Endothelial cell (in vitro differentiated cells): ENCODE results near the gene VEGFC. TPM values are rescaled to one million over a fixed set of nuclear protein-coding genes. Genes with fewer than 3 reads are reported as not detected.

ENCODE experiments used
- DNase-seq: peaks from one replicate; pipeline ENCODE4 v3.0.0; 2021; ENCODE audit warnings: low spot score
- H3K27ac Mint-ChIP-seq: one replicate; pipeline ENCODE4 v1.8.0; 2021; ENCODE audit warnings: mixed read lengths, inconsistent platforms; ENCODE audit not compliant: unreplicated experiment
- H3K27me3 Mint-ChIP-seq: one replicate; pipeline ENCODE4 v1.8.0; 2021; ENCODE audit warnings: mild to moderate bottlenecking, moderate library complexity, mixed read lengths, inconsistent platforms; ENCODE audit not compliant: unreplicated experiment
- H3K36me3 Mint-ChIP-seq: one replicate; pipeline ENCODE4 v1.8.0; 2021; ENCODE audit warnings: mild to moderate bottlenecking, low read depth, mixed read lengths, inconsistent platforms; ENCODE audit not compliant: unreplicated experiment
- H3K4me1 Mint-ChIP-seq: one replicate; pipeline ENCODE4 v1.8.0; 2021; ENCODE audit warnings: mild to moderate bottlenecking, mixed read lengths, inconsistent platforms; ENCODE audit not compliant: unreplicated experiment
- H3K4me3 Mint-ChIP-seq: one replicate; pipeline ENCODE4 v1.8.0; 2021; ENCODE audit warnings: mild to moderate bottlenecking, mixed read lengths, inconsistent platforms; ENCODE audit not compliant: unreplicated experiment
- H3K9me3 Mint-ChIP-seq: one replicate; pipeline ENCODE4 v1.8.0; 2021; ENCODE audit warnings: mixed read lengths, inconsistent platforms; ENCODE audit not compliant: unreplicated experiment
- total RNA-seq: library from RNA; stranded (reverse); fragmentation: NEBNext Ultra II Directional; extraction: Animal tissue kit (Norgen Biotek cat#: 25700); gene quantifications from one replicate; pipeline ENCODE4 v1.2.1, GENCODE V29; 2021; ENCODE audit not compliant: unreplicated experiment
- TF ChIP-seq, protein P1 (sequence below): fragments of 200-600 bp; sonication (generic); IDR thresholded peaks from one replicate; pipeline ENCODE4 v1.5.0; 2021; ENCODE audit warnings: antibody characterized with exemption; ENCODE audit not compliant: unreplicated experiment

VEGFC gene
- total RNA-seq, 1 donor from 2014 or later, result 0.92 TPM

DNA sequence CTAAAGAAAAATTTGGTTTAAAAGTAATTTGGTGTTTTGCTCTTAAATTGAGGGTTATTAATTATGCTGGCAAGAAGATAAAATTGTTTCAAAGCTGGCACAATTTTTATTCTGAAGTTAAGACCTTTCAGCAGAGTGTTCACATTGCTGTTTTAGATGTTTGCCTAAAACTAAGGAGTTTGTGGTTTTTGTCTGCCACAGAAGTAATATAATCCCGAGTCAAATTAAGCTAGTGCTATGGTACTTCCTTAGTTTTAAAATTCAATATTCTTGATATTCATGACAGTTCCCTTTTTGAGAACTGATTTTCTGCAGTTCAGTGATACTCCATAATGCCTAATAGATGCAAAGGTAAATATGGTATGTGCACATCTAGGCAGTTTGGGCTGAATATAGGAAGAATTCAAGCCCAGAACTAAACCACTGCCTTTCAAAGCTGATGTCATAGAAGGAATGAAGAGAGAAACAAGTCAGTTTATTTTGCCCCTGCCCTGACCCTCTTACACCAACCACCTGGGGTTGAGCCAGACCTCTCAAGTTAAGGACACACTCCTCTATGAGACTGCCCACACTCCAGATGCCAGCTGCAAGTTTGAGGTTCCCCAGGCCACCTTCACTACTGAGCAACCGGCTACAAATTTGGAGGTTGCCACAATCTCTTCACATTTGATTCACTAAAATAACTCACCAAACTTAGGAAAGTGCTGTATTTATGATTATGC lies 32.1 kb upstream of the VEGFC start:
- no peaks in the 10 kb centered on the region for H3K27me3 Mint-ChIP-seq
- H3K36me3 Mint-ChIP-seq, result no peaks in the 10 kb centered on the region
- no peak overlapping the region for H3K27ac Mint-ChIP-seq
- no peaks in the 10 kb centered on the region for H3K9me3 Mint-ChIP-seq
- H3K4me3 Mint-ChIP-seq, result no peak overlapping the region
- no peak for DNase-seq
- TF ChIP-seq, protein P1, sequence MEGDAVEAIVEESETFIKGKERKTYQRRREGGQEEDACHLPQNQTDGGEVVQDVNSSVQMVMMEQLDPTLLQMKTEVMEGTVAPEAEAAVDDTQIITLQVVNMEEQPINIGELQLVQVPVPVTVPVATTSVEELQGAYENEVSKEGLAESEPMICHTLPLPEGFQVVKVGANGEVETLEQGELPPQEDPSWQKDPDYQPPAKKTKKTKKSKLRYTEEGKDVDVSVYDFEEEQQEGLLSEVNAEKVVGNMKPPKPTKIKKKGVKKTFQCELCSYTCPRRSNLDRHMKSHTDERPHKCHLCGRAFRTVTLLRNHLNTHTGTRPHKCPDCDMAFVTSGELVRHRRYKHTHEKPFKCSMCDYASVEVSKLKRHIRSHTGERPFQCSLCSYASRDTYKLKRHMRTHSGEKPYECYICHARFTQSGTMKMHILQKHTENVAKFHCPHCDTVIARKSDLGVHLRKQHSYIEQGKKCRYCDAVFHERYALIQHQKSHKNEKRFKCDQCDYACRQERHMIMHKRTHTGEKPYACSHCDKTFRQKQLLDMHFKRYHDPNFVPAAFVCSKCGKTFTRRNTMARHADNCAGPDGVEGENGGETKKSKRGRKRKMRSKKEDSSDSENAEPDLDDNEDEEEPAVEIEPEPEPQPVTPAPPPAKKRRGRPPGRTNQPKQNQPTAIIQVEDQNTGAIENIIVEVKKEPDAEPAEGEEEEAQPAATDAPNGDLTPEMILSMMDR, result no peak
- peaks cover 1% of the 10 kb centered on the region for H3K4me1 Mint-ChIP-seq

DNA sequence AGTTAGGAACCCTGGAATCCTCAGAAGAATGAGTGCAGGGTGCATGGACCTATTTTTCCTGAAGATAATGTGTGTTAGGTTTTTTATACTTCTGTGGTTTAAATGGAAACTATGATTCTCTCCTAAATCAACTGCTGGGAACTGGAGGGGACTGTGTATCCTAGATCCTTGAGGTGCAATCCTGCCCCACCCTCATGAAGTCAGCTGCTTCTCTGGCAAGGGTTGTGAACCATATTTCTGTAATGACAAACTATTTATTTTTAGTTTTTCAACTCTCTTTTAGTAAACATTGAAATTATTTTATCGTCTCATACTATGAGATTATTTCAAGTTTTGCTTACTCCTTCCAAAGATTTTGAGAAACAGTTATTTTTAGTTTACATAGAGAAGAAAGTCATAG lies 25.8 kb upstream of the VEGFC start:
- H3K9me3 Mint-ChIP-seq, result no peaks in the 10 kb centered on the region
- no peaks in the 10 kb centered on the region for H3K36me3 Mint-ChIP-seq
- TF ChIP-seq, protein P1, result no peak
- peaks cover 6% of the 10 kb centered on the region for H3K4me1 Mint-ChIP-seq
- H3K27me3 Mint-ChIP-seq, result no peaks in the 10 kb centered on the region
- H3K27ac Mint-ChIP-seq, result no peak overlapping the region
- H3K4me3 Mint-ChIP-seq, result no peak overlapping the region
- DNase-seq, result no peak

DNA sequence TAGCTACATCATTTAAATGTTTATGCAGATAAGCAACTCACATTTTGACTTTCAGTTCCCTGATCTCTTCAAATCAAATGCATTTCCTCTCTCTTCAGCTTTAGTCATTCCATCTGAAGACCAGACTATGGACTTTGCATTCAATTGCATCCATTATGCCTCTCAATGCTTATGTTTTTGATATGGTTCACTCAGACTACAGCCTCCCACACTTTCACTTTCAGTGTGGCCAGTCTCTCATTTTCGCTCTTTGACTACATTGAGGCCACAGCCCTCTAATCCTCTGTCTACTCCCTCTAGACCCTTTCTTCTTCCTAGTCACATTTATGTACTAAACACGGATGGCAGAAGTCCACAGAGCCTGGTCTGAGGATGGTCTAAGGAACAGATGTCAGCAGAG lies 24.5 kb upstream of the VEGFC start:
- Mint-ChIP-seq H3K27ac (no peak overlapping the region), H3K4me3 (no peak overlapping the region), H3K27me3 (no peaks in the 10 kb centered on the region), H3K36me3 (no peaks in the 10 kb centered on the region), H3K4me1 (peaks cover 6% of the 10 kb centered on the region), H3K9me3 (no peaks in the 10 kb centered on the region)
- TF ChIP-seq, protein P1, result no peak
- no peak for DNase-seq

DNA sequence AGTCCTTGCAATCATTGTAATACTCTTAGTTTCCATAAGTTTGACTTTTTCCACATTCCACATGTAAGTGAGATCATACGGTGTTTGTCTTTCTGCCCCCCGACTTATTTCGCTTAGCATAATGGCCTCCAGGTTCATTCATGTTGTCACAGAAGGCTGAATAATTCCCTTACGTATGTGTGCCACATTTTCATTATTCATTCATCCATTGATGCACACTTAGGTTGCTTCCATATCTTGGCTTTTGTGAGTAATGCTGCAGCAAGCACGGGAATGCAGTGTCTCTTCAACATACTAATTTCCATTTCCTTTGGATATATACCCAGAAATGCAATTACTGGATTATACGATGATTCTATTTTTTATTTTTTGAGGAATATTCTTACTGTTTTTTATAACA lies 22.0 kb upstream of the VEGFC start:
- Mint-ChIP-seq H3K4me1 (peaks cover 5% of the 10 kb centered on the region), H3K4me3 (no peak overlapping the region), H3K27me3 (no peaks in the 10 kb centered on the region), H3K9me3 (no peaks in the 10 kb centered on the region), H3K27ac (no peak overlapping the region), H3K36me3 (no peaks in the 10 kb centered on the region)
- no peak for DNase-seq
- TF ChIP-seq, protein P1, result no peak

DNA sequence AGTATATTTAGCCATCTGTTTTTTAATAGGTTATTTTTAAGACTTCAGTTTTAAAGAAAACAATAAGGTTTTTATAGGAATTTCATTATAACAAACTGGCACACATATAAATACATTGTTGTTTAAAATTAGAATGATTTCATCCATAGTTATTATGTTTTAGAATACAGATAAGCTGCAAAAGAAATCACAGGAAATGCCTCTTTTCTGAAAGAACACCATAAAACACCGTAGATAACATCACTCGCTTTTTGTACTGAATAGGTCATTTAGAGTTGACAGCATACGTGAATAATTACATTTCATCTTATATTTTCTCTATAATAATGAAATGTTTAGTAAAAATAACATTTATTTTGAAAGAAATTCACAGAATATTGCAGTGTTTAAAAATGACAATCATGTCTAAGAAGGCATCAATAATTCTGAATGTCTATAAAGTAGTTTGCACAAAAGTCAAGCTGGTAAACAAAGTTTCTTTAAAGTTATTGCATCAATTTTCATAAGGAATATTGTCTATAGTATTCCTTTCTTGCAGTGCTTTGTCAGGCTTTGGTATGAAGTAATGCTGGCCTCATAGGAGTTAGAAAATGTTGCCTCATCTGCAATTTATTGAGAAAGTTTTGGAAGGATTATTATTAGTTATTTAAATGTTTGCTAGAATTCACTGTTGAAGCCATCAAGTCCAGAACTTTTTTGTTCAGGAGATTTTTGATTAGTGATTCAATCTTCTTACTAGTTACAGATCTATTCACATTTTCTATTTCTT lies 17.9 kb upstream of the VEGFC start:
- no peaks in the 10 kb centered on the region for H3K9me3 Mint-ChIP-seq
- no peak overlapping the region for H3K4me3 Mint-ChIP-seq
- no peaks in the 10 kb centered on the region for H3K4me1 Mint-ChIP-seq
- H3K36me3 Mint-ChIP-seq, result no peaks in the 10 kb centered on the region
- TF ChIP-seq, protein P1, result no peak
- H3K27me3 Mint-ChIP-seq, result no peaks in the 10 kb centered on the region
- DNase-seq, result no peak
- H3K27ac Mint-ChIP-seq, result no peak overlapping the region
